Activated naive CD4-positive, alpha-beta T cell treated with anti-CD3 and anti-CD28 coated beads for 36 hours (primary cell): ENCODE measurements around the gene RALGAPA1. TPM values are rescaled to one million over a fixed set of nuclear protein-coding genes. Genes with fewer than 3 reads are reported as not detected.
"Not testable (repeated sequence)": the region's sequence is repeated elsewhere in the genome, so short reads cannot be mapped to it uniquely, and the experiment has no call there.

Experiments
- CTCF ChIA-PET: fragments of 350-600 bp; sonication (Branson Sonifier 250); formaldehyde crosslinking; loops from one replicate; lab custom pipeline; 2021; ENCODE audit warnings: antibody characterized with exemption; lab: Charles Lee
- DNase-seq: peaks from one replicate; pipeline ENCODE4 v3.0.0-alpha.2; 2020
- H3K27ac Mint-ChIP-seq: one replicate; pipeline ENCODE4 v1.8.0; 2021; ENCODE audit warnings: mild to moderate bottlenecking, mixed read lengths
- H3K27me3 Mint-ChIP-seq: one replicate; pipeline ENCODE4 v1.8.0; 2021; ENCODE audit warnings: low read depth, mixed read lengths
- H3K36me3 Mint-ChIP-seq: one replicate; pipeline ENCODE4 v1.8.0; 2021; ENCODE audit warnings: low read depth, mixed read lengths
- H3K4me1 Mint-ChIP-seq: one replicate; pipeline ENCODE4 v1.8.0; 2021; ENCODE audit warnings: low read depth, mixed read lengths
- H3K4me3 Mint-ChIP-seq: one replicate; pipeline ENCODE4 v1.8.0; 2021; ENCODE audit warnings: mild to moderate bottlenecking, moderate library complexity, mixed read lengths
- H3K9me3 Mint-ChIP-seq: one replicate; pipeline ENCODE4 v1.8.0; 2021; ENCODE audit warnings: mixed read lengths
- intact Hi-C: fragments of 100-400 bp; cut with micrococcal nuclease; formaldehyde crosslinking; loops from one replicate; pipeline ENCODE4 v1.15.1; 2023
- total RNA-seq, 2 experiments: library from RNA; stranded (reverse); gene quantifications; one replicate each; pipeline ENCODE4 v1.2.3, GENCODE V29; 2021

RALGAPA1 gene
- total RNA-seq, result 10 to 100 TPM; 18.6 to 21.0 TPM

DNA sequence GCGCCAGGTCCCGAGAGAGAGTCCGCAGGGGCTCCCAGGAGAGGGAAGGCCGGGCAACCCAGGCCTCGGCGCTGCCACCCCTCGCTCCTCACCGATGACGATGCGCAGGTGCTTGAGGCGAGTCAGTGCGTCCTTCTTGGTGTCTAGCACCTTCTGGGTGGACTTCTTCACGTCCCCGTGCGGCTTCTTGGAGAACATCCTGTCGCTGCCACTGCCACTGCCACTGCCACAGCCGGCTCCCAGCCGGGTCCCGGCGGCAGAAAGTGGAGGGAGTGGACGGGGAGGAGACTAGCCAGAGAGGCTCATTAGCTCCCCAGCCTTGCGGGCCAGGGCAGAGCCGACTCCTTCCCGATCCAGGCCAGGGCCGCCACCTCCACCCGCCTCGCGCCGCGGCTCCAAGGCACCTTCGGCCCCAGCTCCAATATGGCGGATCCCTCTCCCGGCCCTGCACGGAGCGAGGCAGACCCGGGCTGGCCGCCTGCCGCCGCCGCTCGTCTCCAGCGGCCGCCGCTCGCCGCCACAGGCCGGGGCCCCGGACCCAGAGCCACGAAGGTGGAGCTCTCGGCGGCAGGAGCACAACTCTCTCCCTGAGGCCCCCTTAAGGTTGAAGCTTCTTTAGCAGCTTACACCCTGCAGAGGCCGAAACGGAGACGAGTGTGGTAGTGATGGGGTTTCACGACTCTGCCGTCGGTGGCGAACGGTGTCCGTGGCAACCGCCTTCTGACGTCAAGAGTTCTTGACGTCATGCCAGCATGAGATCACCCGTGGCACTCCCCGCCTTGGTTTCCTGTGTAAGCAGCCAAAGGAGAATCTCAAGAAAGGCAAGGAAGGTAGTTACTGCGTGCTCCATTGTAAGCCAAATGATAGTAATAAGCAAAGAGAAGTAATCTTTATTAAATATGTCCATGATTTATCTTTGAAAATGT lies at the start of gene RALGAPA1:
Gene RALGAPA1 (minus strand): TSS at position 658 of the 926 bp plus-strand sequence. CDS start 460 bp downstream, at position 198.
- peak within 1 kb of the TSS; percentile 98 for H3K4me3 Mint-ChIP-seq
- H3K27me3 Mint-ChIP-seq, H3K9me3 Mint-ChIP-seq, H3K36me3 Mint-ChIP-seq: not testable (repeated sequence)
- H3K4me1 Mint-ChIP-seq, result peaks cover 28% of the 10 kb centered on the region
- CTCF ChIA-PET, result interaction anchor here (0.7 to 1.9 kb wide), 4 partner anchors 13 to 205 kb away, joined by 3 to 7 read pairs (median 4); partner anchors contain the start of gene BRMS1L
- intact Hi-C loops, result loop anchor here (1.0 to 5.0 kb wide), 16 partner anchors 10 to 879 kb away; partner anchors contain the start of genes BRMS1L, FAM177A1, INSM2 and NFKBIA
- H3K27ac Mint-ChIP-seq, result peak within 1 kb of the TSS; percentile 86
- peak; percentile 94 for DNase-seq

DNA sequence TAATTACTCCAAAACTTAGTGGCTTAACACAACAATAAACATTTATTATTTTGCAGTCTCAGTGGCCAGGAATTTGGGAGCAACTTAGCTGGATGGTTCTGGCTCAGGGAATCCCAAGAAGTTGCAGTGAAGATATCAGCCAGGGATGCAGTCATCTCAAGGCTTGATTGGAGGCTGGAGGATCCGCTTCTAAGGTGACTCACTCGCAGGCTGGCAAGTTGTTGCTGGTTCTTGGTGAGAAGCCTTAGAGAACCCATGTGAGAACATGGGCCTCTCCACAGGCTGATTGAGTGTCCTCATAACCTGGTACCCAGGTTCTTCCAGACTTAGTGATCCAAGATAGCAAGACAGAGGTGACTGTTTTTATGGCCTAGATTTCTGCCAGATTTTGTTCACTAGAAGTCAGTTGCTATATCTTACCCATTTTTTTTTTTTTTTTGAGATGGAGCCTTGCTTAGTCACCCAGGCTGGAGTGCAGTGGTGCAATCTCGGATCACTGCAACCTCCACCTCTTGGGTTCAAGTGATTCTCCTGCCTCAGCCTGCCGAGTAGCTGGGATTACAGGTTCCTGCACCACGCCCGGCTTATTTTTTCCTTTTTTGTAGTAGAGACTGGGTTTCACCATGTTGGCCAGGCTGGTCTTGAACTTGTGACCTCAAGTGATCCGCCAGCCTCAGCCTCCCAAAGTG lies 49.6 kb upstream of the RALGAPA1 start:
- H3K27ac Mint-ChIP-seq, result no peak overlapping the region
- CTCF ChIA-PET, result no interaction called here
- H3K4me3 Mint-ChIP-seq, result no peak overlapping the region
- DNase-seq, result no peak
- no peaks in the 10 kb centered on the region for H3K4me1 Mint-ChIP-seq
- H3K27me3 Mint-ChIP-seq, result no peaks in the 10 kb centered on the region
- intact Hi-C loops, result no loop called here
- H3K36me3 Mint-ChIP-seq, result peaks cover 11% of the 10 kb centered on the region
- no peaks in the 10 kb centered on the region for H3K9me3 Mint-ChIP-seq

GRCh38 chr14:35855876-35856481 lies 46.9 kb upstream of the RALGAPA1 start:
- CTCF ChIA-PET, result interaction anchor here (0.6 kb wide), 1 partner anchor 26 kb away, joined by 3 read pairs; no protein-coding TSS in a partner anchor
- H3K27ac Mint-ChIP-seq, result no peak overlapping the region
- intact Hi-C loops, result no loop called here
- peaks cover 2% of the 10 kb centered on the region for H3K9me3 Mint-ChIP-seq
- H3K27me3 Mint-ChIP-seq, result no peaks in the 10 kb centered on the region
- DNase-seq, result no peak
- H3K4me3 Mint-ChIP-seq, result no peak overlapping the region
- H3K36me3 Mint-ChIP-seq, result peaks cover 18% of the 10 kb centered on the region
- H3K4me1 Mint-ChIP-seq, result no peaks in the 10 kb centered on the region

DNA sequence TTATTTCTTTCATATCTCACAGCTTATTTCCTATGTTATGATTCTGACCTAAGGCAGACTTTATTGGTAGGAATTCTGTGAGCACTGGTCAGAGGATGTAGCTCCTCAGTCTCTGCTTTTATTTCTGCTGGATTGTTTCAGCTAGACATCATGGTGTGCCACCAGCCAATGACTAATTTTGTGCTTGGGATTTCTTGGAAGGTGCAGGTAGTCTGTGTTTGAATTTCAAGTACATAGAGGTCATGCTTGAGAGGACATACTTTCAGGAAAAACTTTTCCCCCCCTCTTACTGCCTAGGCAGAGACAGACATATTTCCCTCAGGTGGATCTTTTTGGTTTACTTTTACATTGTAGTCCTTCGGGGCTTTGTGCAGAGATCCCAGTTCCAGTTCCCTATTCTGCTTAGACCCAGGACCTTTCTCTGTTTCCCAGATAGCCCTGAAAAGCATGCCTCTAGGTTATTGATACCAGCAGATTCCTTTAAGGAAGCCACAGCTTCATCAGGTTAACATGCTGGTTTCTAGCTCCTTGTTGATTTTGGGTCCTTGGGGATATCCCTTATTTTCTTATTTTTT lies 45.7 kb upstream of the RALGAPA1 start:
- CTCF ChIA-PET, result no interaction called here
- H3K27ac Mint-ChIP-seq, result no peak overlapping the region
- peaks cover 2% of the 10 kb centered on the region for H3K9me3 Mint-ChIP-seq
- no peaks in the 10 kb centered on the region for H3K4me1 Mint-ChIP-seq
- H3K36me3 Mint-ChIP-seq, result peaks cover 20% of the 10 kb centered on the region
- no peaks in the 10 kb centered on the region for H3K27me3 Mint-ChIP-seq
- intact Hi-C loops, result no loop called here
- H3K4me3 Mint-ChIP-seq, result no peak overlapping the region
- DNase-seq, result no peak

GRCh38 chr14:35853225-35853624 lies 44.1 kb upstream of the RALGAPA1 start:
- DNase-seq, result no peak
- H3K4me1 Mint-ChIP-seq, result no peaks in the 10 kb centered on the region
- peaks cover 22% of the 10 kb centered on the region for H3K36me3 Mint-ChIP-seq
- intact Hi-C loops, result no loop called here
- CTCF ChIA-PET, result no interaction called here
- no peaks in the 10 kb centered on the region for H3K27me3 Mint-ChIP-seq
- H3K4me3 Mint-ChIP-seq, result no peak overlapping the region
- peaks cover 2% of the 10 kb centered on the region for H3K9me3 Mint-ChIP-seq
- H3K27ac Mint-ChIP-seq, result no peak overlapping the region

GRCh38 chr14:35851823-35852222 lies 42.7 kb upstream of the RALGAPA1 start:
- H3K4me1 Mint-ChIP-seq, result no peaks in the 10 kb centered on the region
- peaks cover 2% of the 10 kb centered on the region for H3K9me3 Mint-ChIP-seq
- no peaks in the 10 kb centered on the region for H3K27me3 Mint-ChIP-seq
- intact Hi-C loops, result no loop called here
- no peak overlapping the region for H3K4me3 Mint-ChIP-seq
- no peak overlapping the region for H3K27ac Mint-ChIP-seq
- no peak for DNase-seq
- CTCF ChIA-PET, result interaction anchor here (1.0 kb wide), 1 partner anchor 11 kb away, joined by 3 read pairs; no protein-coding TSS in a partner anchor
- peaks cover 21% of the 10 kb centered on the region for H3K36me3 Mint-ChIP-seq

GRCh38 chr14:35849122-35849521 lies 40.0 kb upstream of the RALGAPA1 start:
- CTCF ChIA-PET, result interaction anchor here (0.6 kb wide), 2 partner anchors 225 to 1500 kb away, joined by 3 read pairs; no protein-coding TSS in a partner anchor
- H3K36me3 Mint-ChIP-seq, result peaks cover 38% of the 10 kb centered on the region

GRCh38 chr14:35847636-35848035 lies 38.5 kb upstream of the RALGAPA1 start:
- Mint-ChIP-seq H3K27me3 (no peaks in the 10 kb centered on the region), H3K4me3 (no peak overlapping the region), H3K9me3 (peaks cover 5% of the 10 kb centered on the region), H3K27ac (no peak overlapping the region), H3K36me3 (peaks cover 53% of the 10 kb centered on the region), H3K4me1 (peaks cover 2% of the 10 kb centered on the region)
- CTCF ChIA-PET, result no interaction called here
- intact Hi-C loops, result no loop called here
- DNase-seq, result no peak

More at GRCh38 chr14:35849122-35849521, 40.0 kb upstream of the RALGAPA1 start:
- Mint-ChIP-seq H3K27me3 (no peaks in the 10 kb centered on the region), H3K4me3 (no peak overlapping the region), H3K27ac (no peak overlapping the region), H3K9me3 (peaks cover 2% of the 10 kb centered on the region), H3K4me1 (peaks cover 2% of the 10 kb centered on the region)
- intact Hi-C loops, result no loop called here
- no peak for DNase-seq

DNA sequence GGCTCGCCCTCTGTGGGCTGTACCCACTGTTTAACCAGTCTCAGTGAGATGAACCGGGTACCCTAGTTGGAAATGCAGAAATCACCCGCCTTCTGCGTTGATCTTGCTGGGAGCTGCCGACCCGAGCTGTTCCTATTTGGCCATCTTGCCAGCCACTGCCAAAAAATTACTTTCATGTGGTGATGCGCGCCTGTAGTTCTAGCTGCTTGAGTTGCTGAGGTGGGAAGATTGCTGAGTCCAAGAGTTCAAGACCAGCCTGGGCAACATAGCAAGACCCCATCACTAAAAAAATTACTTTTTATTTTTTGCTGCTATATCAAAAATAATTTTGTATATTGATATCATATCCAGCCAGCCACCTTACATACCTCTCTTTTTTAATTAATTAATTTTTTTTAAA lies 35.4 kb upstream of the RALGAPA1 start:
- no peak for DNase-seq
- CTCF ChIA-PET, result no interaction called here
- Mint-ChIP-seq H3K4me1 (peaks cover 2% of the 10 kb centered on the region), H3K27ac (no peak overlapping the region), H3K27me3 (no peaks in the 10 kb centered on the region), H3K4me3 (no peak overlapping the region), H3K9me3 (peaks cover 27% of the 10 kb centered on the region), H3K36me3 (peaks cover 67% of the 10 kb centered on the region)
- intact Hi-C loops, result no loop called here

DNA sequence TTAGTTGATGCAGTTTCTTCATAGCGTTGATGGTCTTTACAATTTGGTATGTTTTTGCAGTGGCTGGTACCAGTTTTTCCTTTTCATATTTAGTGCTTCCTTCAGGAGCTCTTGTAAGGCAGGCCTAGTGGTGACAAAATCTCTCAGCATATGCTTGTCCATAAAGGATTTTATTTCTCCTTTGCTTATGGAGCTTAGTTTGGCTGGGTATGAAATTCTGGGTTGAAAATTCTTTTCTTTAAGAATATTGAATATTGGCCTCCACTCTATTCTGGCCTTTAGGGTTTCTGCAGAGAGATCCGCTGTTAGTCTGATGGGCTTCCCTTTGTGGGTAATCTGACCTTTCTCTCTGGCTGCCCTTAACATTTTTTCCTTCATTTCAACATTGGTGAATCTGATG lies 33.1 kb upstream of the RALGAPA1 start:
- not testable (repeated sequence) for H3K4me3 Mint-ChIP-seq

DNA sequence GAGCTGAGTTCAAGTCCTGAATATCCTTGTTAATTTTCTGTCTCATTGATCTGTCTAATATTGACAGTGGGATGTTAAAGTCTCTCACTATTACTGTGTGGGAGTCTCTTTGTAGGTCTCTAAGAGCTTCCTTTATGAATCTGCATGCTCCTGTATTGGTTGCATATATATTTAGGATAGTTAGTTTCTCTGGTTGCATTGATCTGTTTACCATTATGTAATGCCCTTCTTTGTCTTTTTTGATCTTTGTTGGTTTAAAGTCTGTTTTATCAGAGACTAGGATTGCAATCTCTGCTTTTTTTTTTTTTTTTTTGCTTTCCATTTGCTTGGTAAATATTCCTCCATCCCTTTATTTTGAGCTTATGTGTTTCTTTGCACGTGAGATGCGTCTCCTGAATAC lies 32.6 kb upstream of the RALGAPA1 start:
- H3K27ac Mint-ChIP-seq, CTCF ChIA-PET, intact Hi-C loops, H3K27me3 Mint-ChIP-seq, DNase-seq, H3K4me1 Mint-ChIP-seq, H3K4me3 Mint-ChIP-seq: not testable (repeated sequence)
- H3K9me3 Mint-ChIP-seq, result peaks cover 29% of the 10 kb centered on the region
- peaks cover 82% of the 10 kb centered on the region for H3K36me3 Mint-ChIP-seq

More for the DNA sequence above, 33.1 kb upstream of the RALGAPA1 start:
- Mint-ChIP-seq H3K36me3 (peaks cover 79% of the 10 kb centered on the region), H3K9me3 (peaks cover 29% of the 10 kb centered on the region)
- H3K27ac Mint-ChIP-seq, H3K27me3 Mint-ChIP-seq, intact Hi-C loops, DNase-seq, H3K4me1 Mint-ChIP-seq: not testable (repeated sequence)
- CTCF ChIA-PET, result interaction anchor here (0.6 kb wide), 1 partner anchor 21 kb away, joined by 3 read pairs; no protein-coding TSS in a partner anchor
